Colonic mucosa (tissue), 4 donors: Measurements from ENCODE around the gene KDM6B. TPM values are rescaled to one million over a fixed set of nuclear protein-coding genes. Genes with fewer than 3 reads are reported as not detected.
A peak's percentile ranks its signal among the peaks of the same experiment; 100 is the strongest.
"Not testable (repeated sequence)": the region's sequence is repeated elsewhere in the genome, so short reads cannot be mapped to it uniquely, and the experiment has no call there.

Experiments
- DNase-seq: peaks from one replicate; pipeline ENCODE4 v3.0.0-alpha.2; 2020
- H3K27ac ChIP-seq: fragments of 200-600 bp; one replicate; pipeline ENCODE4 v1.8.0; 2021
- H3K27me3 ChIP-seq: fragments of 200-600 bp; one replicate; pipeline ENCODE4 v1.8.0; 2021
- H3K36me3 ChIP-seq: fragments of 200-600 bp; one replicate; pipeline ENCODE4 v1.8.0; 2021
- H3K4me1 ChIP-seq: fragments of 200-600 bp; one replicate; pipeline ENCODE4 v1.8.0; 2021; ENCODE audit warnings: mild to moderate bottlenecking
- H3K4me3 ChIP-seq: fragments of 200-600 bp; one replicate; pipeline ENCODE4 v1.8.0; 2021
- H3K9ac ChIP-seq, 2 donors: one replicate each; pipeline ENCODE4 v1.7.0; 2013; ENCODE audit warnings: control low read depth in 2 of 2, low read depth in 2 of 2, low read length in 2 of 2
- H3K9me3 ChIP-seq: fragments of 200-600 bp; one replicate; pipeline ENCODE4 v1.8.0; 2021
- intact Hi-C: fragments of 100-400 bp; cut with DNase I; formaldehyde crosslinking; loops from one replicate; pipeline ENCODE4 v1.14.1; 2022
- total RNA-seq, 2 donors: library from RNA; stranded (reverse); fragmentation: NEBNext Ultra II Directional in 1 of 2; extraction: Animal tissue kit (Norgen Biotek cat#: 25700) in 1 of 2; gene quantifications; one replicate each; pipeline ENCODE4 v1.2.1, GENCODE V29; 2021
- TF ChIP-seq, protein P1 (sequence below): fragments of 200-600 bp; IDR thresholded peaks from one replicate; pipeline ENCODE4 v1.8.0; 2022; ENCODE audit warnings: antibody characterized with exemption, mild to moderate bottlenecking
- donor health status: healthy.
- donor health status: DM: no; HTN: no; CAD: no.
- donor health status: DM: no; HTN: no; CAD: no.

Gene KDM6B
- total RNA-seq, 2 donors from 2014 or later = 32.7 to 42.6 TPM

DNA sequence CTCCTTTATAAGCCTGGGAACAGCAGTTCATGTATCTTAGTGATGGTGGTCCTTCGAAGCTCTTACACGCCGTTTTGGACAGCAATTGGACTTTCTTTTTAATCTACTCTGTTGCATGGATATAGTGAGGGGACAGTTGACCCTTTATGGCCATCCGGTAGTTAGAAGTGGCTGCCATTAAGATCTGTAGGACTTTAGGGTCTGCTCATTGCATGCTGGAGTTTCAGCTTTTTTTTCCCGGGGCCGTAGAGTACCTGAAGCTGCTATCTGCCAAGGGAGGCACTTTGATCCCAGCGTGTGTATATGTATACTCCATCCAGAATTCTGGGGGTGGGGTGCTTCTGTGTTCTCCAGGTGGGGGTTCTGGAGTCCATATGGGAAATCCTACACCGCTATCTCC lies 25.0 kb downstream of the KDM6B start:
- no peak overlapping the region for H3K27ac ChIP-seq
- intact Hi-C loops = no loop called here
- no peak for DNase-seq
- H3K36me3 ChIP-seq = no peaks in the 10 kb centered on the region
- H3K9me3 ChIP-seq = no peaks in the 10 kb centered on the region
- TF ChIP-seq, protein P1, sequence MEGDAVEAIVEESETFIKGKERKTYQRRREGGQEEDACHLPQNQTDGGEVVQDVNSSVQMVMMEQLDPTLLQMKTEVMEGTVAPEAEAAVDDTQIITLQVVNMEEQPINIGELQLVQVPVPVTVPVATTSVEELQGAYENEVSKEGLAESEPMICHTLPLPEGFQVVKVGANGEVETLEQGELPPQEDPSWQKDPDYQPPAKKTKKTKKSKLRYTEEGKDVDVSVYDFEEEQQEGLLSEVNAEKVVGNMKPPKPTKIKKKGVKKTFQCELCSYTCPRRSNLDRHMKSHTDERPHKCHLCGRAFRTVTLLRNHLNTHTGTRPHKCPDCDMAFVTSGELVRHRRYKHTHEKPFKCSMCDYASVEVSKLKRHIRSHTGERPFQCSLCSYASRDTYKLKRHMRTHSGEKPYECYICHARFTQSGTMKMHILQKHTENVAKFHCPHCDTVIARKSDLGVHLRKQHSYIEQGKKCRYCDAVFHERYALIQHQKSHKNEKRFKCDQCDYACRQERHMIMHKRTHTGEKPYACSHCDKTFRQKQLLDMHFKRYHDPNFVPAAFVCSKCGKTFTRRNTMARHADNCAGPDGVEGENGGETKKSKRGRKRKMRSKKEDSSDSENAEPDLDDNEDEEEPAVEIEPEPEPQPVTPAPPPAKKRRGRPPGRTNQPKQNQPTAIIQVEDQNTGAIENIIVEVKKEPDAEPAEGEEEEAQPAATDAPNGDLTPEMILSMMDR = no peak
- H3K27me3 ChIP-seq = no peaks in the 10 kb centered on the region
- no peak overlapping the region for H3K4me3 ChIP-seq
- peaks cover 16% of the 10 kb centered on the region for H3K4me1 ChIP-seq
- H3K9ac ChIP-seq = peak overlapping the region in 1 of 2 donors; percentile 96

DNA sequence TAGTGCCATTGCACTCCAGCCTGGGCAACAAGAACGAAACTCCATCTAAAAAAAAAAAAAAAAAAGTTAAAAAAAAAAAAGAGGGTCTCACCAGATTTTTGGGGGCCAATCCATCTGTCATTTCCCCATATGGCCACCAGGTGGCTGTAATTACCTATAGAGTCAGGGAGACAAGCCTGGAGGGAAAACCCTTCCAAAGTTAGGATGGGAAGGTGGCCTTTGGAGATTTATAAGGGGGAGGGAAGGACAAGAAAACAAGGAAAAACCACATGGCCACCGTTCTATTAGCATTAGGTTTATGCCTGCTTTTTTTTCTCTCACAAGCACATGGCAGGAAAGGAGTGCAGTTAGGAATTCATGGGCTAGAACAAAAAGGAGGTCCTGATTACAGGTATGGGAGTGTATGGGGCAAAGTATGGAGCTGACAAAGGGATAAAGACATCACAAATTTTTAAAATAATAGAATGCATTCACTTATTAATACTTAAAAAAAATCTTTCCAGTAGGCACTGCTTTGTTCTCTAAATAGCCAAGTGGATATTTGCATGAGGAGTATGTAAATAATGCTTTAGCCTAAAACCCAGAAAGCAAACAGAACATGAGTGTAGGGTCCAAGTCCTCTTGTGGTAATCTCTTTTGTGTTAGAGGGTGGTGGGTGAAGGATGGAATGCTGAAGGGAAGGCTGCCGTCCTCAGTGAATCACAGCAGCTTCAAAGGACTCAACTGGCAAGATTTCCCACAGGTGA lies 28.8 kb downstream of the KDM6B start:
- intact Hi-C loops = loop anchor here (2.0 kb wide), 1 partner anchor 126 kb away; no protein-coding TSS in a partner anchor
- TF ChIP-seq, protein P1 = peak; percentile 79
- DNase-seq = peak; percentile 69

DNA sequence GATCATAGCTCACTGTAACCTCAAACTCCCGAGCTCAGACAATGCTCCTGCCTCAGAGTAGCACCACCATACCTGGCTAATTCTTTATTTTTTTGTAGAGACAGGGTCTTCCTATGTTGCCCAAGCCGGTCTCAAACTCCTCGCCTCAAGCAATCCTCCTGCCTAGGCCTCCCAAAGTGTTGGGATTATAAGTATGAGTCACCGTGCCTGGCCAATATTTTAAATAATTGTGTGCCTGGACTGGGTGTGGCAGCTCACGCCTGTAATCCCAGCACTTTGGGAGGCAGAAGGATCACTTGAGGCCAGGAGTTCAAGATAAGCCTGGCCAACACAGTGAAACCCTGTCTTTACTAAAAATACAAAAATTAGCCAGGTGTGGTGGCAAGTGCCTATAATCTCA lies 30.4 kb downstream of the KDM6B start:
- intact Hi-C loops = loop anchor here (2.0 kb wide), 1 partner anchor 26 kb away; no protein-coding TSS in a partner anchor
- H3K9me3 ChIP-seq, H3K9ac ChIP-seq: not testable (repeated sequence)

More for the DNA sequence above, 28.8 kb downstream of the KDM6B start:
- Histone ChIP-seq H3K27me3 (no peaks in the 10 kb centered on the region), H3K36me3 (no peaks in the 10 kb centered on the region), H3K4me1 (peaks cover 10% of the 10 kb centered on the region), H3K4me3 (no peak overlapping the region), H3K9me3 (no peaks in the 10 kb centered on the region), H3K9ac (no peak overlapping the region), H3K27ac (no peak overlapping the region)

DNA sequence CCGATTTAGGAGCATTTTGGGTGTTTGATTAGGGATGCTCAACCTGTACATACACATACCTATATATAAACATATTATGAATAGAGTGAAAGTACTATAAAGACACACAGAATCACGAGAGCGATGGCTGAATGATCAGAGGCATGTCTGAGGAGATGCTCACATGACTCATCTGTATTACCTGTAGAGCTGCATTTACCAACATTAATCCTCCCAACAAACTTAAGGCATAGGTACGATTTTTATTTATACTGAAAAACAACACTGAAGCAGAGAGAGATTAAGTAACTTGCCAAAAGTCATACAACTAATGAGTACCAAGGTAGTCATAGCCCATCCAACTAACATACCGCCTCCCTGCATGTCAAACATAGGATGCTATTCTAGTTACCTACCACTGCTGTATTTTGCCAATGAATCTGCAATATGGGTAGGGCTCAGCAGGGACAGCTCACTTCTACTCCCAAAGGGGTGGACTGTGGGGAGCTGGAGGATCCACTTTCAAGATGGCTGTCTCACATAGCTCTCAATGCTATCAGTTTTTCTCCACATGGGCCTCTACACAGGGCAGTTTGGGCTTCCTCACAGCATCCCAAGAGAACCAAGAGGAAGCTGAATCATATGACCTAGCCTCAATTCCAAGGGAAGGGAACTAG lies 31.1 kb downstream of the KDM6B start:
- TF ChIP-seq, protein P1 = no peak
- Histone ChIP-seq H3K4me1 (no peaks in the 10 kb centered on the region), H3K9ac (no peak overlapping the region), H3K9me3 (no peaks in the 10 kb centered on the region), H3K27ac (no peak overlapping the region), H3K27me3 (no peaks in the 10 kb centered on the region), H3K36me3 (no peaks in the 10 kb centered on the region), H3K4me3 (no peak overlapping the region)
- intact Hi-C loops = loop anchor here (2.0 kb wide), 1 partner anchor 26 kb away; no protein-coding TSS in a partner anchor
- no peak for DNase-seq

More for the DNA sequence above, 30.4 kb downstream of the KDM6B start:
- DNase-seq, H3K4me3 ChIP-seq, H3K36me3 ChIP-seq, H3K27ac ChIP-seq, H3K4me1 ChIP-seq, H3K27me3 ChIP-seq: not testable (repeated sequence)

DNA sequence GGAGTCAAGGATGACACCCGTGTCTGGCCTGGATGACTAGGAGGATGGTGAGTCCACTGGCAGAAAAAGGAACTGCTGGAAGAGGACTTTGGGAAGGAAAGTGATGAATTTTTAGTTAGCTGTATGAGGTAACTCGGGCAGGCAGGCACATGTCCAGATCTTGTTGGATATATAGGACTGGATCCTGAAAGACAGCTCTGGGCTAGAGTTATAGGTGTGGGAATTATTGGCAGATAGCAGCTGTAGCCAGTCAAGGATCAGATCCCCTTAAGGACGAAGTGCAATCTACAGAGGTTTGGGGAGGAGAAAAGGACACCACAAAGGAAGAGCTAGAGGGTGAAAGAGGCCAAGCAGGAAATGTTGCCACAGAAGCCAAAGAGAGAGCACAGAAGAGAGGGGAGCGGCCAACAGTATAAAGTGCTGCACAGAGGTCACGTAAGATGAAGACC lies 33.9 kb downstream of the KDM6B start:
- Histone ChIP-seq H3K27ac (no peak overlapping the region), H3K36me3 (no peaks in the 10 kb centered on the region), H3K9me3 (no peaks in the 10 kb centered on the region), H3K4me3 (no peak overlapping the region), H3K4me1 (no peaks in the 10 kb centered on the region), H3K27me3 (no peaks in the 10 kb centered on the region), H3K9ac (peak overlapping the region; percentile 2 to 9)
- TF ChIP-seq, protein P1 = no peak
- DNase-seq = no peak
- intact Hi-C loops = no loop called here
